Adrenal gland (tissue), 12 donors: ENCODE measurements around the gene MAP3K12. TPM values are rescaled to one million over a fixed set of nuclear protein-coding genes. Genes with fewer than 3 reads are reported as not detected.

Experiments
- DNase-seq, 7 donors: peaks; one replicate each; pipeline ENCODE4 v3.0.0-alpha.2; 2019 to 2020
- H3K27ac ChIP-seq, 5 donors: fragments of 200-600 bp; sonication (generic) in 4 of 5; 1 replicate in 3 of 5; 2 replicates in 2 of 5; pipeline versions ENCODE4 v1.5.1 to v1.8.0; 2016 to 2020; ENCODE audit warnings: mild to moderate bottlenecking in 1 of 5
- H3K27me3 ChIP-seq: fragments of 200-600 bp; 2 replicates; pipeline ENCODE4 v1.8.0; 2021
- H3K36me3 ChIP-seq, 2 donors: fragments of 200-600 bp; replicated peaks in 1 of 2; 1 replicate in 1 of 2; 2 replicates in 1 of 2; pipeline versions ENCODE4 v1.5.1 to v1.8.0; 2018 to 2022
- H3K4me1 ChIP-seq, 2 donors: fragments of 200-600 bp; replicated peaks in 1 of 2; 1 replicate in 1 of 2; 2 replicates in 1 of 2; pipeline versions ENCODE4 v1.5.1 to v1.8.0; 2018 to 2021
- H3K4me3 ChIP-seq, 4 donors: fragments of 200-600 bp; sonication (generic) in 3 of 4; one replicate each; pipeline ENCODE4 v1.5.1; 2016 to 2018
- H3K9me3 ChIP-seq, 3 donors: fragments of 200-600 bp; sonication (generic) in 1 of 3; replicated peaks in 1 of 3; 1 replicate in 2 of 3; 2 replicates in 1 of 3; pipeline versions ENCODE4 v1.5.1 to v1.8.0; 2016 to 2021
- POLR2A ChIP-seq, 2 donors: fragments of 450-650 bp; IDR thresholded peaks; one replicate each; pipeline ENCODE4 v1.6.1; 2017; ENCODE audit warnings: antibody characterized with exemption in 2 of 2, mild to moderate bottlenecking in 2 of 2, moderate library complexity in 1 of 2
- WGBS, 4 donors: extraction: QIAGEN DNeasy Blood & Tissue Kit in 2 of 4; methylation state at CpG; one replicate each; pipeline versions ENCODE4 v1.1.5 to v1.1.7; 2013 to 2017; 5-methylcytosine and 5-hydroxymethylcytosine counted together
- intact Hi-C, 2 donors: fragments of 100-400 bp; cut with DNase I; formaldehyde crosslinking; loops; one replicate each; pipeline versions ENCODE4 v1.14.1 to v1.15.0; 2022 to 2023
- polyA plus RNA-seq, 3 donors: library from polyadenylated mRNA; stranded (reverse); fragments of 200-250 nt in 2 of 3; fragments of 350-450 nt in 1 of 3; fragmentation: Illumina TruSeq in 1 of 3; extraction: RNeasy Lipid Tissue Mini Kit (QIAGEN cat#74804) in 1 of 3; gene quantifications; one replicate each; pipeline ENCODE4 v1.2.3, GENCODE V29; 2013 to 2014
- total RNA-seq, 9 donors: library from RNA; depleted of rRNA in 4 of 9; stranded (reverse); fragments of >200 nt in 4 of 9; fragments of 120-200 nt in 1 of 9; fragmentation: NEBNext Ultra II Directional in 1 of 9; extraction: Animal tissue kit (Norgen Biotek cat#: 25700) in 1 of 9; gene quantifications; one replicate each; pipeline versions ENCODE4 v1.1.0 to v1.2.4, GENCODE V29; 2013 to 2023
- TF ChIP-seq, protein P1 (sequence below), 6 experiments: fragments of 450-650 bp in 4 of 6; fragments of 200-600 bp in 2 of 6; sonication (generic) in 1 of 6; IDR thresholded peaks; 1 replicate in 5 of 6; 2 replicates in 1 of 6; pipeline versions ENCODE4 v1.5.1 to v1.8.0; 2016 to 2021; ENCODE audit warnings: antibody characterized with exemption in 6 of 6, mild to moderate bottlenecking in 2 of 6, moderate library complexity in 1 of 6
- donor health status: healthy with polysubstance abuse.
- donor health status: Bipolar disorder and iron deficiency.
- donor health status: DM: yes; HTN: yes; CAD: no.
- donor health status: DM: no; HTN: no; CAD: no.
- donor health status: DM: no; HTN: no; CAD: no.
- donor health status: DM: yes; HTN: yes; CAD: no.

The MAP3K12 gene
- total and polyA plus RNA-seq, 12 donors = 6.9 to 85.1 (median 16.9) TPM

DNA sequence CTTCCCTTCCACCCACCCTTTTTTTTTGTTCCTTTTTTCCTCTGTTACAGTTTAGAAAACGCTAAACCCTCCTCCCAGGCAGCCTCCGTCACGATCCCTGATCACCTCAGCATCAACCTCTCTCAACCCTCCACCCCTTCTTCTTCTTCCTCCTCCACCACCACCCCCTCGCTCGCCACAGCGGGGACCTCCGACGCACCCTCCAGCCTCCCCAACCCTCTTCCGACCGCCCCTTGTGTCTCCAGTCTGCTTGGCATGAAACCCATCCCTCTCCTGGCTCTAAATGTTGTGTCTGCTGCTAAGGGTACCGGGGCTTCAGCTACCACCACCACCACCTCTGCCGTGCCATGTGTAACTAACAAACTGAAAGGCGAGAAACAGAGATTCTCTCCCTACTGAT, 24.4 kb downstream of the MAP3K12 start:
- peaks cover 14 to 67% of the 10 kb centered on the region in 2 donors for H3K4me1 ChIP-seq
- WGBS, 4 donors = 61 to 66% (median 65%) methylated on average over 13 of the region's 13 CpGs

DNA sequence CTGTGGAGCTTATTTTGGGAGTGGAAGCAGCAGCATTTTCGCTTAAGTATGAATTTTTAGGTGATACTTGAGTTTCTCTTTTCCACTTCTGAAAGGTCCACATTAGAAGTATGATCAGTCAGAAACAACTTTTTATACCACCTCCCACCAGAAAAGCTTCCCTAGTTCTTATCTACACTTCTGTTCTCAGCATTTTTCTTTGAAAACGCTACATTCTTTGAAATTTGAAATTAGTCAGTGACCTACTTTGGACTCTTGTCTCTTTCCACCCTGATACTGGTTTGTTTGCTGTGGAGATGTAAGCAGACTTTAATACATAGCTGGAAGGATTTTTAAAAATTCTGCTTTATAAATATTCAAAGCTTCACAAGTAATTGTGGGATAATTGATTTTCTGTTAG, 25.2 kb downstream of the MAP3K12 start:
- Histone ChIP-seq H3K27me3 (no peaks in the 10 kb centered on the region), H3K27ac (peak overlapping the region in 3 of 5 donors; percentile 28 to 49 (median 31)), H3K4me1 (peaks cover 14 to 66% of the 10 kb centered on the region in 2 donors), H3K9me3 (no peaks in the 10 kb centered on the region), H3K36me3 (peaks cover 0 to 100% of the 10 kb centered on the region in 2 donors), H3K4me3 (no peak overlapping the region)
- no peak for DNase-seq
- TF ChIP-seq, protein P1, sequence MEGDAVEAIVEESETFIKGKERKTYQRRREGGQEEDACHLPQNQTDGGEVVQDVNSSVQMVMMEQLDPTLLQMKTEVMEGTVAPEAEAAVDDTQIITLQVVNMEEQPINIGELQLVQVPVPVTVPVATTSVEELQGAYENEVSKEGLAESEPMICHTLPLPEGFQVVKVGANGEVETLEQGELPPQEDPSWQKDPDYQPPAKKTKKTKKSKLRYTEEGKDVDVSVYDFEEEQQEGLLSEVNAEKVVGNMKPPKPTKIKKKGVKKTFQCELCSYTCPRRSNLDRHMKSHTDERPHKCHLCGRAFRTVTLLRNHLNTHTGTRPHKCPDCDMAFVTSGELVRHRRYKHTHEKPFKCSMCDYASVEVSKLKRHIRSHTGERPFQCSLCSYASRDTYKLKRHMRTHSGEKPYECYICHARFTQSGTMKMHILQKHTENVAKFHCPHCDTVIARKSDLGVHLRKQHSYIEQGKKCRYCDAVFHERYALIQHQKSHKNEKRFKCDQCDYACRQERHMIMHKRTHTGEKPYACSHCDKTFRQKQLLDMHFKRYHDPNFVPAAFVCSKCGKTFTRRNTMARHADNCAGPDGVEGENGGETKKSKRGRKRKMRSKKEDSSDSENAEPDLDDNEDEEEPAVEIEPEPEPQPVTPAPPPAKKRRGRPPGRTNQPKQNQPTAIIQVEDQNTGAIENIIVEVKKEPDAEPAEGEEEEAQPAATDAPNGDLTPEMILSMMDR (IDR thresholded peaks at IDR 0.05) = no peak
- TF ChIP-seq POLR2A (IDR thresholded peaks at IDR 0.05) = no peak
- WGBS, 4 donors = 46 to 55% (median 50%) methylated on average over 2 of the region's 2 CpGs
- intact Hi-C loops = no loop called here

More for the DNA sequence above, 24.4 kb downstream of the MAP3K12 start:
- peaks cover 0 to 100% of the 10 kb centered on the region in 2 donors for H3K36me3 ChIP-seq
- peak in 1 of 7 donors; percentile 21 for DNase-seq
- no peaks in the 10 kb centered on the region for H3K27me3 ChIP-seq
- no peak for TF ChIP-seq POLR2A (IDR thresholded peaks at IDR 0.05)
- TF ChIP-seq, protein P1 (IDR thresholded peaks at IDR 0.05) = no peak
- peak overlapping the region in 2 of 5 donors; percentile 31 to 49 for H3K27ac ChIP-seq
- H3K4me3 ChIP-seq = no peak overlapping the region
- intact Hi-C loops = no loop called here
- no peaks in the 10 kb centered on the region for H3K9me3 ChIP-seq

DNA sequence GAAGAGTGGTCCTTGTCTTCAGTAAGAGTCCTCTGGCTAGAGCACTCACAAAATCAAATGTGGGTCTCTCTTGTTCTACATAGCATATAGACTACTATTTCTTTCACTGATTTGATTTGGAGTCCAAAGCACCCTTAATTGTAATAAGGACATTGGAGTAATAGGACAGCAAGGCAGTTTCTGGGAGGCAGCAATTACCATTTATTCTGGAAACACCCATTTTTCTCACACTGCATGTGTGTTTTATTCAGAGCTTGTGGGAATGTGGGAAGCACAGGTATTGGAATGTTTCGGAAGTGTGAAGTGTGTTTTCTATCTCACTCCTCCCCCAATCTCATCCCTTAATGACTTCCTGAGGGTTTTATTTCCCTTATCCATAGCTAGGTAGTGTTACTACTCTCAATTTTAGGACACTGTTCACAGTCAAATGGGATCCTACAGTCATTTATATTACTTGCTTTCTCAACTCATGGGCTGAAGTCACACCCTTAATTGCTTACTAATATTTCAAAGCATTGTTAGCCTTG, 27.1 kb downstream of the MAP3K12 start:
- no peak overlapping the region for H3K4me3 ChIP-seq
- TF ChIP-seq POLR2A (IDR thresholded peaks at IDR 0.05) = no peak
- TF ChIP-seq, protein P1 (IDR thresholded peaks at IDR 0.05) = no peak
- H3K36me3 ChIP-seq = peaks cover 0 to 100% of the 10 kb centered on the region in 2 donors
- no peaks in the 10 kb centered on the region for H3K27me3 ChIP-seq
- intact Hi-C loops = no loop called here
- 78 to 100% (median 83%) methylated on average over 1 of the region's 1 CpG for WGBS, 4 donors
- peak overlapping the region in 1 of 5 donors; percentile 1 for H3K27ac ChIP-seq
- no peak for DNase-seq
- H3K9me3 ChIP-seq = no peaks in the 10 kb centered on the region
- H3K4me1 ChIP-seq = peaks cover 14 to 51% of the 10 kb centered on the region in 2 donors

DNA sequence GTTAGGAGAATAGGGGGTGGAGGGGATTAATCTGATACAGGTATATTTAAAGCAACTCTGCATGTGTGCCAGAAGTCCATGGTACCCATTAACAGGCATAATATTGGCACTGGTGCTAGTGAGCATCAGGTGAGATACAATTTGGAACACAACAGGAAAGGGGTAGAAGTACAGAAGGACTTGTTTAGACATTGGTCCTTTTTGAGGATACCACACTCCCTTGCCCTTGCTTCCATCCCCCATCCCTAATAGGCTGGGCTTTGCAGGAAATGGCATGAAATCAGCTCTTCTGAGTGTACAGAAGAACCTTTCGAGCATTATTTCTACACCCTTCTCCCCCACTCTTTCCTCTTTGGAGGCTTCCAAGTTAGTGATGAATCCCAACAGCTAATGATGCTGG, 31.0 kb downstream of the MAP3K12 start:
- H3K4me1 ChIP-seq = peaks cover 13 to 33% of the 10 kb centered on the region in 2 donors
- no peak overlapping the region for H3K4me3 ChIP-seq
- peaks cover 0 to 100% of the 10 kb centered on the region in 2 donors for H3K36me3 ChIP-seq
- no peak for DNase-seq
- intact Hi-C loops = no loop called here
- no peaks in the 10 kb centered on the region for H3K9me3 ChIP-seq
- peak overlapping the region in 1 of 5 donors; percentile 35 for H3K27ac ChIP-seq
- no peaks in the 10 kb centered on the region for H3K27me3 ChIP-seq
- WGBS, 4 donors = 47 to 69% (median 64%) methylated on average over 1 of the region's 1 CpG
- TF ChIP-seq, protein P1 (IDR thresholded peaks at IDR 0.05) = no peak
- TF ChIP-seq POLR2A (IDR thresholded peaks at IDR 0.05) = no peak
